GM12892 (cell line): ENCODE measurements around the gene ZDHHC22.

ENCODE experiments used
- DNase-seq: peaks from one replicate; pipeline ENCODE4 v3.0.0; 2011; ENCODE audit not compliant: insufficient read length
- FAIRE-seq: peaks from 2 replicates; lab custom pipeline; 2011; peaks lifted over from hg19 to GRCh38; lab: Jason Lieb, UNC
- POLR2A ChIP-seq: IDR thresholded peaks from 2 replicates; pipeline ENCODE4 v1.6.1; 2011; ENCODE audit warnings: low read depth, low read length, control low read depth
- POLR2AphosphoS5 ChIP-seq: IDR thresholded peaks from 2 replicates; pipeline ENCODE4 v1.6.1; 2011; ENCODE audit warnings: low read depth, low read length, control low read depth
- TAF1 ChIP-seq: IDR thresholded peaks from 2 replicates; pipeline ENCODE4 v1.6.1; 2011; ENCODE audit warnings: low read depth, mild to moderate bottlenecking, control low read depth, low read length, borderline replicate concordance

The ZDHHC22 gene

GRCh38 chr14:77139540-77140358 lies 1.8 kb downstream of the ZDHHC22 start:
- FAIRE-seq (no peak), DNase-seq (peak; percentile 60)
- no peak for TF ChIP-seq POLR2AphosphoS5
- TF ChIP-seq POLR2A: no peak
- no peak for TF ChIP-seq TAF1

- FAIRE-seq: no peak
- TF ChIP-seq POLR2AphosphoS5: no peak
- TF ChIP-seq TAF1: no peak
- no peak for TF ChIP-seq POLR2A
- DNase-seq: no peak
Measured at GRCh38 chr14:77139022-77139421, 2.6 kb downstream of the ZDHHC22 start.

GRCh38 chr14:77133720-77134338 lies 7.8 kb downstream of the ZDHHC22 start:
- DNase-seq: peak; percentile 73
- FAIRE-seq: peak; percentile 44
- TF ChIP-seq TAF1 (no peak), POLR2AphosphoS5 (no peak), POLR2A (no peak)

GRCh38 chr14:77131871-77132486 lies 9.6 kb downstream of the ZDHHC22 start:
- FAIRE-seq: no peak
- no peak for DNase-seq
- TF ChIP-seq POLR2A (no peak), POLR2AphosphoS5 (no peak), TAF1 (no peak)

- DNase-seq: no peak
- TF ChIP-seq POLR2AphosphoS5 (no peak), POLR2A (no peak), TAF1 (no peak)
- no peak for FAIRE-seq
Measured at GRCh38 chr14:77131206-77131605, 10.4 kb downstream of the ZDHHC22 start.

GRCh38 chr14:77130386-77130785 lies 11.2 kb downstream of the ZDHHC22 start:
- FAIRE-seq: no peak
- DNase-seq: no peak
- no peak for TF ChIP-seq TAF1
- no peak for TF ChIP-seq POLR2AphosphoS5
- TF ChIP-seq POLR2A: no peak

- FAIRE-seq (no peak), DNase-seq (no peak)
- TF ChIP-seq TAF1: no peak
- TF ChIP-seq POLR2AphosphoS5: no peak
- TF ChIP-seq POLR2A: no peak
Measured at GRCh38 chr14:77128414-77128891, 13.1 kb downstream of the ZDHHC22 start.

GRCh38 chr14:77126461-77126990 lies 15.1 kb downstream of the ZDHHC22 start:
- TF ChIP-seq POLR2A: no peak
- TF ChIP-seq TAF1: no peak
- no peak for TF ChIP-seq POLR2AphosphoS5
- FAIRE-seq: no peak
- no peak for DNase-seq

GRCh38 chr14:77125823-77126325 lies 15.7 kb downstream of the ZDHHC22 start:
- DNase-seq (no peak), FAIRE-seq (no peak)
- TF ChIP-seq POLR2A (no peak), TAF1 (no peak), POLR2AphosphoS5 (no peak)

- TF ChIP-seq TAF1 (no peak), POLR2AphosphoS5 (no peak), POLR2A (no peak)
- DNase-seq (no peak), FAIRE-seq (no peak)
Measured at GRCh38 chr14:77125281-77125801, 16.2 kb downstream of the ZDHHC22 start.
